Mesangial cell (primary cell): ENCODE data around the gene TMEM271. TPM values are rescaled to one million over a fixed set of nuclear protein-coding genes. Genes with fewer than 3 reads are reported as not detected.

ENCODE experiments used
- total RNA-seq: library from RNA; depleted of rRNA; stranded (reverse); fragments of >200 nt; gene quantifications from 2 replicates; pipeline ENCODE4 v1.2.3, GENCODE V29; 2015

TMEM271 gene, protein sequence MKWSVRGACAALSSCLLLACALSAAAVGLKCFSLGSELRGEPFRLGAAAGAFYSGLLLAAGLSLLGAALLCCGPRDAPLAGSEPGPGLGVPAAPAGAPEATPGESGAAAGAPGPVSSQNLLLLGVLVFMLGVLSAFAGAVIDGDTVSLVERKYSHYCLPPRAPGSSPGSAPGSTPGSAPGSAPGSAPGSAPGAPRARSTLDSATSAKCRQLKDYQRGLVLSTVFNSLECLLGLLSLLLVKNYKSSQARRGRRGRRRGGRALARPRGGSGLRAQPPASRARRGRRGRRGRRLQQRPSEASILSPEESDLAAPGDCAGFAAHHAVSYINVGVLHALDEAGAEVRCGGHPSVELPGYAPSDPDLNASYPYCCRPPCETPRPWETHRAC
- total RNA-seq, result not detected in 2 replicates

DNA sequence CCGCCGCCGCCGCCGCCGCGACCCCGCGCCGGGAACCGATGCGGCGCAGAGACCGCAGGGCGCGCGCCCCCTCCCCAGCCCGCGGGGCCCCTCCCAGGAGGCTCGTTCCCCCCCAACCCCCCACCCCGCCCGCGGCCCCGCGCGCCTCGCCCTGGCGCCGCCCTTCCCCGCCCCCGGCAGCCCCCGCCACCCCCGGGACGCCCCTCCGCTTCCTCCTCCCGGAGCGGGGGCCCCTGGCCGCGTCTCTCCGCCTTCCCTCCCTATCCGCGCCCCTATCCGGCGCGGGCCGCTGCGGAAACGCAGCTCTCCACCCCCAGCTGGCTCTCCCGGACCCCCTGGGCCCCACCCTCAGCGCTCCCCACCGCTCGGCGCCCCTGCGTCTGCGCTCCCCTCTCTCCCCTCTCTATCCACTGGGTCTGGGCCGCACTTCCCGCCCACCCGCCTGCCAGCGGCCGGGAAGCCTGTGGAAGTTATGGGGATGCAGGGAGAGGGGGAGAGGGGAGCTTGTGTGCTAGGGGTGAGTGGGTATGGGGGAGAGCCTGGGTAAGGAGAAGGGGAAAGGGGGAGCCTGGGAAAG, at the start of gene TMEM271:
TMEM271 (minus strand) TSS at position 51 of the 577 bp plus-strand sequence. CDS start 233 bp downstream, outside the sequence.

DNA sequence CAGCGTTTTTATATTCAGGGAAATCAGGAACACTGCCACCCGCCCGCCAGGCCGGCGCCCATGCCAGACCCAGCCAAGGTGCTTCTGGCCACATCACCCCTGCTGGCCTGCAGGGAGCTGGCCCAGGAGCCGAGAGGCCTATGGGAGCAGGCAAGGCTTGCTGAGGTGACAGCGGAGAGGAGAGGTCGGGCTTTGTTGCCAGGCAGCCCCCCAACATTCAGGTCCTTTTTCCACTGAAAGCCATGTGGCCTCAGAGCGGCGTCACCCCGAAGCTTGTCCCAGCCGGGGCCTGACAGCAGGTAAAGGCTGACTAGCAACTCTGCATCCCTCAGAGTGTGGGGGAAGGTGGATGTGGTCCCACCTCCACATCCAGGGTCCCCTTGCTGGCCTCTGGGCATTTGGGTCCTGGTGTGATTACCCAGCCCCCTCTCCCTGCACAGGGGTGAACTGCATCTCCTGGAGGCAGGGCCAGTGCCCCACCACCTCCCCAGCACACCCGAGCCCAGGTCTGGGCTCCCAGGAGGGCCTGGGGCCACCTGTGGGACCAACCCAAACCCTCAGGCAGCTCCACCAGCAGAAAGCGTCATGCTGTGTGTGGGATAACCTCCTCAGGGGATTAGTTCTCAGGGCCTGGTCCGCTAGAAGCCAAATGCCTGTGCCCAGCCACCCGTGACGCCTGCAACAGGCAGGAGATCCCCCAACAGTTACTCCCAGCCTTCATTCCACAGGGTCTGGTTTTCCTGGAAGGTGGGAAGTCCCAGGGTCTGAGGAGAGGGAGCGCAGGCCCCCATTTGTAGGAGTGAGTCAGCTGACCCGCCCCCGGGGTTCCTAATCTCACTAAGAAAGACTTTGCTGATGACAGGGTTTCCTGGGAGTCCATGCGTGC, 48.9 kb upstream of the TMEM271 start, which contains the start of gene PDE6B:
PDE6B (plus strand) TSS at position 869 of the 886 bp plus-strand sequence. CDS start 54 bp downstream, outside the sequence.

Other genes with a start within 250 kb of the TMEM271 start
- gene ZNF141, start 238.5 kb downstream of the TMEM271 start, total RNA-seq, result 3.7 and 5.6 TPM in 2 replicates
- 9.9 and 16.4 TPM in 2 replicates for gene ZNF721, start 77.1 kb downstream of the TMEM271 start, total RNA-seq
- 33.4 and 36.3 TPM in 2 replicates for gene PIGG, start 77.1 kb downstream of the TMEM271 start, total RNA-seq
- gene PDE6B, start 49.3 kb upstream of the TMEM271 start, total RNA-seq, result 4.2 and 29.0 TPM in 2 replicates
- 104 and 116 TPM in 2 replicates for gene ATP5ME, start 98.0 kb upstream of the TMEM271 start, total RNA-seq
- 5.1 and 8.5 TPM in 2 replicates for gene MYL5, start 98.2 kb upstream of the TMEM271 start, total RNA-seq
- gene SLC49A3, start 112.9 kb upstream of the TMEM271 start, total RNA-seq, result 2.9 and 13.1 TPM in 2 replicates
- 27.4 and 39.2 TPM in 2 replicates for gene PCGF3, start 129.5 kb upstream of the TMEM271 start, total RNA-seq
- 0.16 and 1.8 TPM in 2 replicates for gene CPLX1, start 249.8 kb upstream of the TMEM271 start, total RNA-seq